Effector CD8-positive, alpha-beta T cell (primary cell): ENCODE results near the gene TRIM63.

Experiments
- DNase-seq: peaks from one replicate; lab custom pipeline; 2025; lab: John Stamatoyannopoulos, UW

TRIM63 gene

GRCh38 chr1:26016258-26016952 lies 51.0 kb downstream of the TRIM63 start:
- DNase-seq: no peak

DNA sequence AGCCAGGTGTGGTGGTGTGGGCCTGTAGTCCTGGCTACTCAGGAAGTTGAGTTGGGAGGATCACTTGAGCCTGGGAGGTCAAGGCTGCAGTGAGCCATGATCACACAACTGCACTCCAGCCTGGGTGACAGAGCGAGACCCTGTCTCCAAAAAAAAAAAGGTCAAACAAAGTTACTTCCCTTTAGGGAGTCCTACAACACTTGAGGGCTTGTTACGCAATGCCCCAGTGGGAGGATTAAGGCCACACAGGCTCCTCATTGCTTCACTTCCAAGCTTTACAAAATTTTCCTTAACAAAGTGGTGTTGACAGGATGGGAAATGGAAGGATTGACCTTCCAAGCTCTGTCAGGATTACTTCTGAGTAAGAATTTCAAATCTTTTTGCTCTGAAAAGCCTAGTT lies 52.1 kb downstream of the TRIM63 start:
- DNase-seq: no peak

DNA sequence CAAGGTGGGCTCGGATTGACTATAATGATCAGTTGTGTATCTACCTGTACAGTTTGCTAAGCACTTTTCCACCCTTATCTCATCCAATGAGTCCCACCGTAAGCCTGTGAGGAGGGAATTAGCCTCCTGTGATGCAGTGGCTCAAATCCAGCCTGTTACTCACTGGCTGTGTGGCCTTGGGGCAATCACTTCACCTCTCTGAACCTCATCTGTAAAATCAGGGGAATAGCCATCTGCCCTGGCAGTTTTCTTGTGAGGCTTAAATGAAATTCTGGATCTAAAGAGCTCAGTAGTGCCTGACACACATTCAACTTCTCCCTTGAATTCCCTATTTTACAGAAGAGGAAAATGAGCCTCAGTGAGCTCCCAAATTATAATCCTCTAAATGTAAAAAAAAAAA lies 53.3 kb downstream of the TRIM63 start:
- DNase-seq: no peak

DNA sequence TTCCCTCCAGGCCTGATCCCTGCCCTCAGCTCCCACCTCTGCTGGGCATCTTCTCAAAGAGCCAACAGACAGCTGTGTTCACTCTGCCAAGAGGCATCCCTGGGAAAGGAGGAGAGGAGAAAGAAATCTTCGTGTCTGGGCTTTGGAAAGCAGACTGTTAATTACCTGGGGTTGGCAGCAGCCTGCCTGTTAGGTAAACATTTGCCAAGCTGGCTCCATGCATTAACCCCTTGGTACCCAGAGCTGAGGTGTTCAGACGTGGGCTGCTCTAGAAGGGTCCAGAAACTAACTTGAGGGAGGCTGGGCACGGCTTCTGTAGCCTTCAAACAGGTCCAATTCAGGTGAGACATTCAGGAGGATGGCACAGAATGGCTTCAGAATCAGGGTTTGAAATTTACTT lies 54.6 kb downstream of the TRIM63 start:
- DNase-seq: no peak

GRCh38 chr1:26010825-26011224 lies 56.6 kb downstream of the TRIM63 start:
- DNase-seq: no peak

- no peak for DNase-seq
These were observed 57.5 kb downstream of the TRIM63 start for GRCh38 chr1:26009796-26010447.

- no peak for DNase-seq
These were observed 60.7 kb downstream of the TRIM63 start for GRCh38 chr1:26006710-26007109.

GRCh38 chr1:26005434-26006105 lies 61.9 kb downstream of the TRIM63 start:
- no peak for DNase-seq

DNA sequence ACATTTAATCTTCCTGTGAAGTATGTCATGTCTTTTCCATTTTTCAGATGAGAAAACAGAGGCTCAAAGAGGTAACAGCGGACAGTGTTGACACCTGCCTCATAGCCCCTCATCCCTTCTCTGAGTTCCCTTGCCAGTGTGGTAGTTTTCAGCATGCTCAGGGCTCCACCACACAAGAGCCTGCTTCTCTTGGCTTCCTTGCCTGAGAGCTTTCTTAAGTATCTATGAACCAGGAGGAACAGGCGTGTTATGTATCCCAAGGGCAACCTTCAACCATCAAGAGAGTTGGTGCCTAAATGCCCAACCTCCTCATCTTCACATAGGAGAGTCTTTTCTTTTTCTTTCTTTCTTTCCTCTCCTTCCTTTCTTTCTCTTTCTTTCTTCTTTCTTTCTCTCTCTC lies 63.7 kb downstream of the TRIM63 start:
- no peak for DNase-seq

DNA sequence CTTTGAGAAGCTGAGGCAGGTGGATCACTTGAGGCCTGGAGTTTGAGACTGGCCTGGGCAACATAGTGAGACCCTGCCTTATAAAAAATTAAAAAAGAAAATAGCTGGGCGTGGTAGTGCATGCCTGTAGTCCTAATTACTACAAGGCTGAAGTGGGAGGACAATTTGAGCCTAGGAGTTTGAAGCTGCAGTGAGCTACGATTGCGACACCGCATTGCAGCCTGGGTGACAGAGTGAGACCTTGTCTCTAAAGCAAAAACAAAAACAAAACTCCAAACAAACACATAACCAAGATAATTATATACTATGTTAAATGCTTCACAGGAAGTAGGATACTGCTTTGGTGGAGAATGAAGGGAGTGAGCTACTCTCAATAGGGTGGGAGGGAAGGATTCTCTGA lies 64.2 kb downstream of the TRIM63 start:
- DNase-seq: no peak
